Right renal pelvis (tissue), 4 donors: ENCODE data around the gene MMP15. TPM values are rescaled to one million over a fixed set of nuclear protein-coding genes. Genes with fewer than 3 reads are reported as not detected.

ENCODE experiments used
- DNase-seq, 4 donors: peaks; one replicate each; pipeline ENCODE4 v3.0.0-alpha.2; 2013; ENCODE audit warnings: low read depth in 4 of 4, low spot score in 3 of 4, missing footprints in 1 of 4
- polyA plus RNA-seq, 4 donors: library from polyadenylated mRNA; unstranded; fragments of 120-200 nt; gene quantifications; one replicate each; pipeline ENCODE4 v1.2.1, GENCODE V29; 2013; ENCODE audit not compliant: insufficient read length in 4 of 4

Gene MMP15
- polyA plus RNA-seq, 4 donors = 13.7 to 22.2 (median 14.4) TPM

DNA sequence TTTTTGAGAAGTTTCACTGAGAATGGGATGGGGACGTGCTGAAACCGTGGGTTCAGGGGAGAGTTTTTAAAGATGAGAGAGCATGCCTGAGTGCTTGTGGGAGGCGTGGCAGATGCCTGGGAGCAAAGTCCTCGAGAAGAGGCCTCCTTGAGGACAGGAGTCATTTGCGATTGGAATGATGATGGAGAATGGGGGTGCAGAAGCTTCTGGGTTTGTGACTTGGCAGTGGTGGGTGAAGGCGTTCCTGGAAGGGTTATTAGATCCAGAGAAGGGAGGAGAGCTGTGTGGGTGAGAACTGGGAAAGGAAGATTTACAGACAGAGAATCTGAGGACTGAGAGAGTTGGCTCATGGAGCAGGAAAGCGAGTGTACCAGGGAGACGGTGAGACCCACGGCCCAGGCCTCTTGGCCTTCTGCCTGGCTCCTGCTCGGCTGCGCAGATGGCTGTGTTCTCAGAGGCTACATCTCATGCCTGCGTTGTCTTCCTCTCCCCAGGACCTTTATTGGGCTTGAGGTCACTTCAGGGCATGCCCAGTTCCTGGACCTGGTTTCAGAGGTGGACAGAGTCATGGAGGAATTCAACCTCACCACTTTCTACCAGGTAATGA is 8.6 kb upstream of the MMP15 start:
- no peak for DNase-seq

GRCh38 chr16:58018803-58019202 is 6.8 kb upstream of the MMP15 start:
- no peak for DNase-seq

DNA sequence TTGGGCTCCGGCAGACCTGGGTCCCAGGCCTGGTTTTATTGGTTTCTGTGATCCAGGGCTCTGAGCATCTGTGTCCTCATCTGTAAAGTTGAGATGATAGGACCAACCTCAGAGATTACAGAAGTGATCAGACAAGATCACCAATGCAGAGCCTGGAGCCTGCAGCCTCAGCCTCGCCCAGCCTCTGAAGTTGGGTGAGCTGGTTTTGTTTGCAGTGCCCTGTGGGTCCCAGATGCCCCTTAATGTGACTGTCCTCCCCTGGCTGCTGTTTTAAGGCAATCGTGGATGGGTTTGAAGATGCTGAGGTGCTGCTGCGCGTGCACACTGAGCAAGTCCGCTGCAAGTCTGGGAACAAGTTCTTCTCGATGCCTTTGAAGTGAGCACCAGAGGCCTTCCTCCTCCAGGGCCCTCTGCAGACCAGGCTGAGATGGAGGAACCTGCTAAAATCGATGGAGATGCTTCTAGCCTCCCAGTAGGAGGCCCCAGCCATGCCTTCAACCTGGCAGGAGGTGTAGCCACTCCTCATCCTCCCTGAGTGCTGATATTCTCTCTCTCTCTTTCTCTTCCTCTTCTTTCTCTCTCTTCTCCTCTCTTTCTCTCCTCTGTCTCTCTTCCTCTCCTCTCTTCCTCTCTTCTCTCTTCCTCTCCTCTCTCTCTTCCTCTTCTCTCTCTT is 5.6 kb upstream of the MMP15 start:
- DNase-seq = no peak

- peak in 1 of 4 donors; percentile 54 for DNase-seq
These were observed 4.7 kb upstream of the MMP15 start for GRCh38 chr16:58020628-58021521.

GRCh38 chr16:58021661-58022551 is 3.6 kb upstream of the MMP15 start:
- no peak for DNase-seq

- no peak for DNase-seq
These were observed 2.8 kb upstream of the MMP15 start for GRCh38 chr16:58022601-58023371.

- DNase-seq = no peak
These were observed 836 bp upstream of the MMP15 start for GRCh38 chr16:58024486-58025350.

GRCh38 chr16:58026139-58026704 is 668 bp downstream of the MMP15 start:
- DNase-seq = peak in 1 of 4 donors; percentile 31

DNA sequence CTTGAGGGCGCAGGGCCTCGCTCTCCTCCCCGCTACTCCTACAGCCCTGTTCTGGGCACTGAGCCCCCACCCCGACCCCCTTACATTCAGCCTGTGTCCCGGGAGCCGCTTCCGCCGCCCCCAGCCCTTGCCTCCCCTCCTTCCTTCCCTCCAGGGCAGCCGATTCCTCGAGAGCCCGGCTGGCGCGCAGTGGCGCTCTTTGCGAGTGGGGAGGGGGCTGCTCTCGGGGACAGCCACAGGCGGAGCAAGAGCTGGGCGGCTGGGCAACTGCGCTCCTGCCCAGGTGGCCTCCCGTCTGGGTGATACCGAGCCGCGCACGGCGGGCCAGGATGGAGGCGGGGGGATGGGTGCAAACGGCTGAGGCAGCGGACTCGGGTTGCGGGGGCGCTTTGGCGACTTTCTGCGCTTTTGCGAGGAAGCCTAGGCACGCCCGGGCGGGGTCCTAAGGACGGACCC is 1.2 kb downstream of the MMP15 start:
- peak in 1 of 4 donors; percentile 16 for DNase-seq

DNA sequence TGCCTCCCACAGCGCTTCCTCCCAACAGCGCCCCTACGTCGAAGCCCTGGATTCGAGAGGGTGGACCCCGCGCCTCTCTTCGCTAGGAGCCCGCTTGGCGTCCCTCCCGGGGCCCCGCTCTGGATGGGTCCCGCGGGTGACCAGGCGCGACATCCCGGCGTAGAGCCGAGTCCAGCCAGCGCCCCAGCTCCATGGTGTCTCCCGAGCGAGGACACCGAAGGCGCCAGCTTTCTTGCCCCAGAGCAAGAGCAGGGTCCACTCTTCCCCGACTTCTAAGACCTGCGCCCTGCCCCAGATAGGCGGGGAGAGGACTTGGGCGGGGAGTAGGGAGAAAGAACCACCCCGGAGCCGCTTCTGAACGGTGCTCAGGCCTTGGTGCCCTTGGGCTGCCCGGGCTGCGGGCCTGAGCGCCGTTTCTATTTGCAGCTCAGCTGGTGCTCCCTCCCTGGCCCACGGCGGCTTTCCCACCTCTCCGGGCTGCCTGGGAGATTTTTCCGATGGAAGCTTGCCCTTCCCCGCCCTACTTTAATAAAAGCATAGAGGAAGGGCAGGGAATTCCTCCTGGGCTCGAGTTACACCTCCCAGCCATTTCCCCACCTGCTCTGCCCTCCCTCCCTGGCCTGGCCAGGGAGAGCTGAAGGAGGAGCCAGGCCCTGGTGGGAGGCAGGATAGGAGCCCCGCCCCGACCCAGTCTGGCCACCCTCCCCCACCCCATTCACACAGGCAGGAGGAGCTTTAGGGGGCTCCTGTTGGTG is 1.8 kb downstream of the MMP15 start:
- DNase-seq = peak in 1 of 4 donors; percentile 35

- DNase-seq = no peak
These were observed 2.4 kb downstream of the MMP15 start for GRCh38 chr16:58027916-58028455.

GRCh38 chr16:58028541-58029070 is 3.1 kb downstream of the MMP15 start:
- no peak for DNase-seq

DNA sequence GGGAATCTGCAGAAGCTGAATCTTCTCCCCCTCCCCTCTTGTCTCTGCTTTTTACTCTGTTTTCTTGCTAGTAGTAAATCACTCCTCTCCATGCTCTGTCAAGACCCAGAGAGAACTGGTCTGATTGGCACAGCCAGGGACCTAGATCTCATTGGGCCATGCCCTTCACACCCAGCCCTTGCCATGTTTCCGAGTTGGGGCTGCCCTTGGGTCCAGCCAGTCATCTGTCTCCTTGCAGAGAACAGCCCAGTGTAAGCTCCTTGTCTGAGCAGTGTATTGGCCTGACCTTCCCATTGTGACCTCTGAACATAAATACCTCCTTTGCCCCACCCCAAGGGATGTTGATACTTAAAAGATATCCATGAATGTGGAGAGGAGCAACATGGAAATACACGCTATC is 3.9 kb downstream of the MMP15 start:
- DNase-seq = no peak

- DNase-seq = no peak
These were observed 4.7 kb downstream of the MMP15 start for GRCh38 chr16:58030136-58030840.

GRCh38 chr16:58031016-58031800 is 5.7 kb downstream of the MMP15 start:
- no peak for DNase-seq
